ENCODE measurements around the gene DNM3. TPM values are rescaled to one million over a fixed set of nuclear protein-coding genes. Genes with fewer than 3 reads are reported as not detected.

Gene DNM3
- total and polyA plus RNA-seq, 2 experiments from 2014 or later, result 5.2 to 12.2 TPM

- no peak for TF ChIP-seq ZNF331 (CRISPR knock-in tag; IDR thresholded peaks at IDR 0.05; ENCODE audit: low read depth)
- TF ChIP-seq, protein P1, sequence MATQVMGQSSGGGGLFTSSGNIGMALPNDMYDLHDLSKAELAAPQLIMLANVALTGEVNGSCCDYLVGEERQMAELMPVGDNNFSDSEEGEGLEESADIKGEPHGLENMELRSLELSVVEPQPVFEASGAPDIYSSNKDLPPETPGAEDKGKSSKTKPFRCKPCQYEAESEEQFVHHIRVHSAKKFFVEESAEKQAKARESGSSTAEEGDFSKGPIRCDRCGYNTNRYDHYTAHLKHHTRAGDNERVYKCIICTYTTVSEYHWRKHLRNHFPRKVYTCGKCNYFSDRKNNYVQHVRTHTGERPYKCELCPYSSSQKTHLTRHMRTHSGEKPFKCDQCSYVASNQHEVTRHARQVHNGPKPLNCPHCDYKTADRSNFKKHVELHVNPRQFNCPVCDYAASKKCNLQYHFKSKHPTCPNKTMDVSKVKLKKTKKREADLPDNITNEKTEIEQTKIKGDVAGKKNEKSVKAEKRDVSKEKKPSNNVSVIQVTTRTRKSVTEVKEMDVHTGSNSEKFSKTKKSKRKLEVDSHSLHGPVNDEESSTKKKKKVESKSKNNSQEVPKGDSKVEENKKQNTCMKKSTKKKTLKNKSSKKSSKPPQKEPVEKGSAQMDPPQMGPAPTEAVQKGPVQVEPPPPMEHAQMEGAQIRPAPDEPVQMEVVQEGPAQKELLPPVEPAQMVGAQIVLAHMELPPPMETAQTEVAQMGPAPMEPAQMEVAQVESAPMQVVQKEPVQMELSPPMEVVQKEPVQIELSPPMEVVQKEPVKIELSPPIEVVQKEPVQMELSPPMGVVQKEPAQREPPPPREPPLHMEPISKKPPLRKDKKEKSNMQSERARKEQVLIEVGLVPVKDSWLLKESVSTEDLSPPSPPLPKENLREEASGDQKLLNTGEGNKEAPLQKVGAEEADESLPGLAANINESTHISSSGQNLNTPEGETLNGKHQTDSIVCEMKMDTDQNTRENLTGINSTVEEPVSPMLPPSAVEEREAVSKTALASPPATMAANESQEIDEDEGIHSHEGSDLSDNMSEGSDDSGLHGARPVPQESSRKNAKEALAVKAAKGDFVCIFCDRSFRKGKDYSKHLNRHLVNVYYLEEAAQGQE (IDR thresholded peaks at IDR 0.05; ENCODE audit: unreplicated experiment), result no peak
- no peak for TF ChIP-seq NANOG (IDR thresholded peaks at IDR 0.05; ENCODE audit: borderline replicate concordance)
- TF ChIP-seq ZNF114 (CRISPR knock-in tag; IDR thresholded peaks at IDR 0.05), result no peak
- no peak for TF ChIP-seq STAT1 (IDR thresholded peaks at IDR 0.05; ENCODE audit: unreplicated experiment)
- TF ChIP-seq, protein P2, sequence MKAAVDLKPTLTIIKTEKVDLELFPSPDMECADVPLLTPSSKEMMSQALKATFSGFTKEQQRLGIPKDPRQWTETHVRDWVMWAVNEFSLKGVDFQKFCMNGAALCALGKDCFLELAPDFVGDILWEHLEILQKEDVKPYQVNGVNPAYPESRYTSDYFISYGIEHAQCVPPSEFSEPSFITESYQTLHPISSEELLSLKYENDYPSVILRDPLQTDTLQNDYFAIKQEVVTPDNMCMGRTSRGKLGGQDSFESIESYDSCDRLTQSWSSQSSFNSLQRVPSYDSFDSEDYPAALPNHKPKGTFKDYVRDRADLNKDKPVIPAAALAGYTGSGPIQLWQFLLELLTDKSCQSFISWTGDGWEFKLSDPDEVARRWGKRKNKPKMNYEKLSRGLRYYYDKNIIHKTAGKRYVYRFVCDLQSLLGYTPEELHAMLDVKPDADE (IDR thresholded peaks at IDR 0.05), result no peak
- TF ChIP-seq EZH2 (IDR thresholded peaks at IDR 0.05; ENCODE audit: low read depth, unreplicated experiment), result no peak
- no peak for TF ChIP-seq POLR2AphosphoS5 (IDR thresholded peaks at IDR 0.05; ENCODE audit: low read depth)
Measured at GRCh38 chr1:172400722-172401105, 559.4 kb downstream of the DNM3 start (continued).

DNA sequence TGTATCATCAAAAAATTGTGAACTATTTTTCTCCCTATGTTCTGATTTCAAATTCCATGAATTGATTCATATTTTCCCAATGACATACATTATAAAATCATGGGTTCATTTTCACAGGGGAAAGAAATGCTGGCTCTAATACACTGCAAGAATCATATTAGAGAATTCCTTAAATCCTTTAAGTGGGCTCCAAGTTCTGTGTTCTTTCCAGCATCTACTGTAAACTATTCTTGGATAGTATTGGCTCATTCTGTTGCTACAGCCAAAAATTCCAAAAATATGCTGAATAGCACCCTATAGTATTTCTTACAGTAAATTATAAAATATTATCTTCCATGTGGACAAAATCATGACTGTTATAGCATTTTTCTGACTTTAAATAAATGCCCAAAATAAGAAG lies 560.2 kb downstream of the DNM3 start:
- no peaks in the 10 kb centered on the region for H3K79me2 ChIP-seq (replicated peaks; ENCODE audit: insufficient read depth)
- Mint-ChIP-seq H3K9me3 (no peaks in the 10 kb centered on the region), H3K27ac (no peak overlapping the region; the same call in 1 of the 2 replicates), H3K4me3 (no peak overlapping the region), H3K4me1 (peaks cover 22% of the 10 kb centered on the region), H3K36me3 (ENCODE audit: low read depth) (no peaks in the 10 kb centered on the region), H3K27me3 (ENCODE audit: insufficient read depth, low read depth, poor library complexity) (no peaks in the 10 kb centered on the region)
- H3K27ac ChIP-seq (ENCODE audit: low read depth), result no peak overlapping the region
- no peaks in the 10 kb centered on the region for H3F3A ChIP-seq (replicated peaks; ENCODE audit: low read depth)
- no peak overlapping the region for H3K4me3 ChIP-seq
- TF ChIP-seq, protein P1 (IDR thresholded peaks at IDR 0.05; ENCODE audit: unreplicated experiment), result no peak
- TF ChIP-seq, protein P2 (IDR thresholded peaks at IDR 0.05), result no peak
- TF ChIP-seq ZNF114 (CRISPR knock-in tag; IDR thresholded peaks at IDR 0.05), result no peak
- TF ChIP-seq, protein P3, sequence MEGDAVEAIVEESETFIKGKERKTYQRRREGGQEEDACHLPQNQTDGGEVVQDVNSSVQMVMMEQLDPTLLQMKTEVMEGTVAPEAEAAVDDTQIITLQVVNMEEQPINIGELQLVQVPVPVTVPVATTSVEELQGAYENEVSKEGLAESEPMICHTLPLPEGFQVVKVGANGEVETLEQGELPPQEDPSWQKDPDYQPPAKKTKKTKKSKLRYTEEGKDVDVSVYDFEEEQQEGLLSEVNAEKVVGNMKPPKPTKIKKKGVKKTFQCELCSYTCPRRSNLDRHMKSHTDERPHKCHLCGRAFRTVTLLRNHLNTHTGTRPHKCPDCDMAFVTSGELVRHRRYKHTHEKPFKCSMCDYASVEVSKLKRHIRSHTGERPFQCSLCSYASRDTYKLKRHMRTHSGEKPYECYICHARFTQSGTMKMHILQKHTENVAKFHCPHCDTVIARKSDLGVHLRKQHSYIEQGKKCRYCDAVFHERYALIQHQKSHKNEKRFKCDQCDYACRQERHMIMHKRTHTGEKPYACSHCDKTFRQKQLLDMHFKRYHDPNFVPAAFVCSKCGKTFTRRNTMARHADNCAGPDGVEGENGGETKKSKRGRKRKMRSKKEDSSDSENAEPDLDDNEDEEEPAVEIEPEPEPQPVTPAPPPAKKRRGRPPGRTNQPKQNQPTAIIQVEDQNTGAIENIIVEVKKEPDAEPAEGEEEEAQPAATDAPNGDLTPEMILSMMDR (conservative IDR thresholded peaks at IDR 0.05; ENCODE audit: low read depth in 2 of 2), result no peak
- TF ChIP-seq POLR2AphosphoS5 (IDR thresholded peaks at IDR 0.05; ENCODE audit: low read depth), result no peak
- TF ChIP-seq EZH2 (IDR thresholded peaks at IDR 0.05; ENCODE audit: low read depth, unreplicated experiment), result no peak
- no peak for TF ChIP-seq EZH2phosphoT487 (IDR thresholded peaks at IDR 0.05; ENCODE audit: unreplicated experiment)
- no peak for TF ChIP-seq ZNF331 (CRISPR knock-in tag; IDR thresholded peaks at IDR 0.05; ENCODE audit: low read depth)
- no peak for TF ChIP-seq STAT1 (IDR thresholded peaks at IDR 0.05; ENCODE audit: unreplicated experiment)
- TF ChIP-seq CREB1 (CRISPR knock-in tag; IDR thresholded peaks at IDR 0.05; ENCODE audit: low read depth), result no peak
- H2AFZ ChIP-seq, result no peak overlapping the region
- H3K36me3 ChIP-seq (ENCODE audit: insufficient read depth), result no peaks in the 10 kb centered on the region
- peaks cover 16% of the 10 kb centered on the region; the same call in 1 of the 2 replicates for H3K4me1 ChIP-seq (ENCODE audit: insufficient read depth)
- H4K20me1 ChIP-seq (replicated peaks; ENCODE audit: insufficient read depth), result no peaks in the 10 kb centered on the region
- H3K4me2 ChIP-seq, result no peak overlapping the region
- no peaks in the 10 kb centered on the region for H3K9me2 ChIP-seq (ENCODE audit: insufficient read depth)
- DNase-seq (ENCODE audit: low spot score), result no peak
- no peak for ATAC-seq
- no peaks in the 10 kb centered on the region for H3K27me3 ChIP-seq (ENCODE audit: insufficient read depth)
